CD4-positive, alpha-beta T cell treated with Interleukin-21 for 1 hour (primary cell): Measurements from ENCODE around the gene DDX6.
"Not testable (repeated sequence)": the region's sequence is repeated elsewhere in the genome, so short reads cannot be mapped to it uniquely, and the experiment has no call there.

ENCODE experiments used
- DNase-seq: peaks from one replicate; pipeline ENCODE4 v3.0.0-alpha.2; 2020

DDX6 gene

GRCh38 chr11:118735203-118735602 is 55.8 kb downstream of the DDX6 start:
- no peak for DNase-seq

DNA sequence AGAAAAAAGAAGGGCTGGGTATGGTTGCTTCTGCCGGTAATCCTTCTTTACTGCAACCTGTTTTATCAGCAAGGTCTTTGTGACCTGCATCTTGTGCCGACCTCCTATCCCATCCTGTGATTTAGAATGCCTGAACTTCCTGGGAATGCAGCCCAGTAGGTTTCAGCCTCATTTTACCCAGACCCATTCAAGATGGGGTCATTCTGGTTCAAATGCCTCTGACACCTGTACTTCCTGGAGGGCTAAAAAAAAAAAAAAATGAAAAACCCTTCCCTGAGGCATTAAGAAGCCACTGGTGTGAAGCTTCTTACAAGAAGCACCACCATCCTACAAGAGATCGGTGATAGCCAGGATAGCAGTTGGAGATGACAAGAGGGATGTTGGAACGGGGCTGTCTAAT is 56.9 kb downstream of the DDX6 start:
- no peak for DNase-seq

GRCh38 chr11:118729753-118730152 is 61.2 kb downstream of the DDX6 start:
- DNase-seq, result not testable (repeated sequence)

DNA sequence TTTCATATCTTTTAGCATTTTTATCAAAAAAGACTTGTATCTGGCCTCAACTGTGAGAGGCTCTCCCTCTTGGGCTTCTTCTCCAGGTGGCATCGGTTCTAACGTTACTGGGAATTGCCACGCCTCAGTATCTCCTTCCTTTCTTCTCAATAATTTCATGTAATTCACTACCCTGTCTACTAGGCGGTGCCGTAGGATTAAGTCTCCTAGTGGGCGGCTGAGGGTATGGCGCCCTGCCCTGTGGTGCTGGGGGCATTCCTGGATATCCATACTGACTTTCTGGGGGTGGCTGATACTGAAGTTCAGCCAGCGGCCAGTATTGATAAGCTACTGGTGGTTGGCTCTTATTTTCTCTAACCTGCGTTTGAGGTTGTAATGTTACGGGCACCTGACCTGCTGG is 62.9 kb downstream of the DDX6 start:
- not testable (repeated sequence) for DNase-seq

DNA sequence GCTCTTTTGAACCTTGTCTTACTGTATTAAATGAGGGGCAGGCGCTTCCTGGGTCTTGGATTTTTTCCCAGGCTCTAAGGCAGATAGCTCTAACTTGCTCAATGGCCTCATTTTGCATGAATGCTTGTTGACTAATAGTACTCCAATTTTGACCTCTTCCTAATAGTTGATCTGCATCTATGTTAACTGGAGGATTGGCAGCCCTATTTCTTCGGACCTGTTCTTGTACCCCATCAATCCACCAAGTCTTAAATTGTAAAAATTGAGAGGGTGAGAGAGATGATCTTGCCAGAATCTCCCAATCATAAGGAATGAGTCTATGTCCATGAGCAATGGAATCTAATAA is 63.3 kb downstream of the DDX6 start:
- DNase-seq, result not testable (repeated sequence)

DNA sequence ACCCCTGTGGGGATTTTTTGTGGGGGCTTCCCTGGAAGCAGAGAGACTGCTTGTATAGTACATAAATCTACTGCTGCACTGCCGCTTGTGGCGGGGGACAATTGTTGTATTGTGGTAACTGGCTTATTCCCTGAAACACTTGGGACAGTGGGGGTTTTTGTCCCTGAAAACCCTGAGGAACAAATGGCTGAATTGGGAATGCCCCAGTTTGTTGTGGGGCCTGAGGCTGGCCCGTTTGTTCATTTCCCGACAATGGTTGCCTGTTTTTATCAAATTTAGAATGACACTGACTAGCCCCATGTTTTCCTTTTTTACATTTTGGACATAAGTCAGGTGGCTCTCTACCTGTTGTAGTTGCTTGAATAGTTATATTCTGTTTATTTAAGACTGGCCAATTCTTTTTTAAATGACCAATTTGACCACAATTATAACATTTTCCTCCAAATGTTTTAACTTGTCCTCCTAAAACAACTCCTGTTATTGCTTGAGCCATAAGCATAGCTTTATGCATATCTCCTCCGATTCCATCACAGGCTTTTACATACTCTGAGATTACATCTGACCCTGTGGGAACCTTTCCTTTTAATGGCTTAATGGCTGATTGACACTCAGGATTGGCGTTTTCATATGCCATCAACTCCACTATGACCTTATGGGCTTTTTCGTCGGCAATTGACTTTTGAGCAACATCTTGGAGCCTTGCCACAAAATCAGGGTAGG is 63.8 kb downstream of the DDX6 start:
- not testable (repeated sequence) for DNase-seq

- not testable (repeated sequence) for DNase-seq
These were observed 69.4 kb downstream of the DDX6 start for GRCh38 chr11:118721478-118722015.

- DNase-seq, result not testable (repeated sequence)
These were observed 70.2 kb downstream of the DDX6 start for GRCh38 chr11:118720740-118721139.

DNA sequence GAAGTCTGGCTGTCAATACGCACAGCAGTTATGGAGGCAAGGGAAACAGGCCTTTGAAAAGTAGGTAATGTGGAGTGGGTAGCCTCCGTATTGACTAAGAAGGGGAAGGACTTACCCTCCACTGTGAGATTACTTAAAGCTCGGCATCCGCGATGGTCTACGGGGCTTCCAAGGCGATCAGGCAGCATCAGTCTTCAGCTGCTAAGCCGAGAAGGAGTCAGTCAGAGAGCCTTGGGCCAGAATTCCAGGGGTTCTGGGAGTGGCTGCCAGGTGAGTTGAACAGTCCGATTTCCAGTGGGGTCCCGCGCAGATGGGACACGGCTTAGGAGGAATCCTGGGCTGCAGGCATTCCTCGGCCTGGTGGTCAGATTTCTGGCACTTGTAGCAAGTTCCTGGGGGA is 70.9 kb downstream of the DDX6 start:
- not testable (repeated sequence) for DNase-seq

GRCh38 chr11:118718562-118718961 is 72.4 kb downstream of the DDX6 start:
- DNase-seq, result not testable (repeated sequence)

DNA sequence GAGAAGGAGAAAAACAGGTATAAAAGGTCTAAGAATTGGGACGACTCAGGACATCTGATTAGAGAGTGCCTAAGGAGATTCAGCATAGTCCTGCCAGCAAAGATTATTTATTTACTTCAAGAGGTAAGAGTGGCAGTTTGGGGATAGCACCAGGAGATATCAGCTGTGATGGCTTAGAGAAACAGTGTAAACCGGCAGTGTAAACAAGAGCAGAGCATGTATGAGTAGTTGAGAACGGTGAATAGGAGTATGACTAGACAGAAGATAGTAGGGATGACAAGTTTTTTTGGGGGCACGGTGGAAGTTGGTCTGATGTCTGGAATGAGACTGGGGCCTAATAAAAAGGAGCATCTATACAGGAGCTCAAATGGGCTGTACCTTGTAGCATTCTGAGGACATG is 73.2 kb downstream of the DDX6 start:
- DNase-seq, result not testable (repeated sequence)

GRCh38 chr11:118717221-118717620 is 73.7 kb downstream of the DDX6 start:
- DNase-seq, result not testable (repeated sequence)

DNA sequence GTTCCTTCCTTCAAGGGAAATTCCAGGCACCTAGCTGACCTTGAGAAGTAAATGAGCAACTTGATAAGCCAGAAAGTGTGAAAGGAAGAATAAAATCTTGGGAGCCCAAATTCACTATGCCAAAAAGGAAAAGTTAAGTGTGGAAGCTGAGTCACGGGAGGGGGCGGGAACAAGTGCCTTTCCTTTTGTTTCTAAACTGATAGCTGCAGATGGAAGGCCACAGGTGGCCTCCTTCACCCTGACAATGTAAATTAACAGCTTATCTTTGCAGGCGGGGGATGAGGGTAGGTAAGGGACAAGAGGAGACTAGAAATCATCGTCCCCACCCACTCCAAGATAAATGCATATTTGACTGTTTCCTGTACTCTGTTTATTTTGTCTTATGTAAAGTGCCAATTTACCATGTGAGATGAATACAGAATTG is 75.1 kb downstream of the DDX6 start:
- no peak for DNase-seq

GRCh38 chr11:118715245-118715831 is 75.6 kb downstream of the DDX6 start:
- DNase-seq, result no peak

GRCh38 chr11:118714816-118715215 is 76.1 kb downstream of the DDX6 start:
- DNase-seq, result no peak

DNA sequence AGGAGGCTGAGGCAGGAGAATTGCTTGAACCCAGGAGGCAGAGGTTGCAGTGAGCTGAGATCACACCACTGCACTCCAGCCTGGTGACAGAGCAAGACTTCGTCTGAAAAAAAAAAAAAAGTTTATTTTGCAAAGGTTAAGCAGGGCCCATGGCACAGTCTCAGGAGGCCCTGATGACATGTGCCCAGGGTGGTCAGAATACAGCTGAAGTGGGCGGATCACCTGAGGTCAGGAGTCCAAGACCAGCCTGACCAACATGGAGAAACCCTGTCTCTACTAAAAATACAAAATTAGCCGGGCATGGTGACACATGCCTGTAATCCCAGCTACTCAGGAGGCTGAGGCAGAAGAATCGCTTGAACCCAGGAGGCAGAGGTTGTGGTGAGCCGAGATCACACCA is 76.5 kb downstream of the DDX6 start:
- DNase-seq, result not testable (repeated sequence)

GRCh38 chr11:118708296-118708695 is 82.7 kb downstream of the DDX6 start:
- DNase-seq, result no peak

- DNase-seq, result no peak
These were observed 84.5 kb downstream of the DDX6 start for GRCh38 chr11:118706546-118706825.

GRCh38 chr11:118705791-118706545 is 85.0 kb downstream of the DDX6 start:
- no peak for DNase-seq

DNA sequence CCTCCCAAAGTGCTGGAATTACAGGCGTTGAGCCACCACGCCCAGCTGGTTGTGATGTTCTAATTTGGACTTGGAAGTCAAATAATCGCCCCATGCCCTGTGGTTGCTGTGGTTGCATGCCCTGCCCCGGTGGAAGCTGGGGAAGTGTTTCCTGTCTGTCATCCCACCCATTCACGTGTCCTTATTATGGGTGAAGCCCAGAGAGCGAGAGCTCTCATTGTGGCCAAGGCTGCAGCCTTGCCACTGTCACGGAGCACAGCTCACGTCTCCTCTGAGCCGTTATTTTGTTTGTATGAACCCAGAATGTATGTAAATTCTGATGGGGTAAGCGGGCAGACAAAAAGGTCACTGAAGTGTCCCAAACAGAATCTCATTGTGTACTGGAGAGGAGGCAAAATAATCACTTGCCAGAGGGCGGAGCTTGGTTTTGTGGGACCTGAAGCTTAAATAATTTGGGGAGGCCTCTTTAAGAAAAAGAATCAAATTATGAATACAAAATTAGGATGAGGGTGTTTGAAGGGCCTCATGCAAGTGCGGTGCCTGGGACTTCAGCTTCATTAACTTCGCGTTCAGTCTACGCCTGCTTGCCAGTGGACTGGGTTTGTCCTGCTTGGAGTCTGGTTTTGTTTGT is 85.7 kb downstream of the DDX6 start:
- peak; percentile 68 for DNase-seq

DNA sequence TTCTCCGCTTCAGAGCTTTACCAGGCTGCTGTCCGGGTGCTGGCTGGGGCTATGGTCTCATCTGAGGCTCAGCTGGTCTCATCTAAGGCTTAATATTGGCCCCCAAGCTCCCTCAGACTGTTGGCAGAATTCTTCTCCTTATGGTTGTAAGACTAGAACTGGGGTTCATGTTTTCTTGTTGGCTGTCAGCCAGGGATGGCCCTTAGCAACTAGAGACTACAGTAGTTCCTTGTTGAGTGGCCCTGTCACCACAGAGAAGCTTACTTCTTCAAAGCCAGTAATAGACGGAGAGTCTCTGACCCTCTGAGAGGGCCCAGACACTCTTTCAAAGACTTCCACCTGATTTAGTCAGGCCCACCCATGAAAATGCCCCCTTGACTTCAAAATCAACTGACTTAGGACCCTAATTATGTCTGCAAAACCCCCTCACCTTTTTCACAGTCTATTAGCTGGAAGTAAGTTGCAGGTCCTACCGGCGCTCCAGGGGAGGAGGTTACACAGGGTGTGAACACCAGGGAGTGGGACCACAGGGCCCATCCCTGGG is 87.3 kb downstream of the DDX6 start:
- DNase-seq, result no peak

DNA sequence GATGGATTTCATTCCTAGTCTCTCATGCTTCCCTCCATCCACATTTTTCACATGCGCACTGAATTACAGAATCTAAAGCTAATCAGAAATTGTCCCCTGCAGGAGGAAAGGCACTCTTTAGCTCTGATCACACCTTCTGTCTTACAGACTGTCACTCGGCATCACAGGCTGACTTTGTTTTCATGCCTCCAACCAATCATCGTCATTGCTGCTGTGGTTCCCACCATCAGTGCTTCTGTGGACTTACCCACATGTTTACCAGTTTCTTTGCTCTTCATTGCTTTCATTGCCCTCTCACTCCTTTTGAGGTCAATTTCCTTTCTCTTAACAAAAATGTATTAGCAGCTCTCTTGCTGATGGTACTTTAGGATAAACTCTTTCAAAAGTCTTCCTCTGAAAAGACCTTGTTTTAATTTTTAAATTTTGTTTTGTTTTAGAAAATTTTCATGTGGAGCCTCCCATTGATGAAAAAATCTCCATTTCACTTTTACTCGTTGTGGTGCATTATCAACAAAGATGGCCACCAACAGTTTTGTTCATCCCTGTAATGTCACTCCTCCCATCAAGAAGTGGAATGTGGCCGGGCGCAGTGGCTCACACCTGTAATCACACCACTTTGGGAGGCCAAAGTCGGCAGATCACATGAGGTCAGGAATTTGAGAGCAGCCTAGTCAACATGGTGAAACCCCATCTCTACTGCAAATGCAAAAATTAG is 91.3 kb downstream of the DDX6 start:
- DNase-seq, result peak; percentile 85
